ENCODE data around the gene PNMT.

- TF ChIP-seq, protein P1, sequence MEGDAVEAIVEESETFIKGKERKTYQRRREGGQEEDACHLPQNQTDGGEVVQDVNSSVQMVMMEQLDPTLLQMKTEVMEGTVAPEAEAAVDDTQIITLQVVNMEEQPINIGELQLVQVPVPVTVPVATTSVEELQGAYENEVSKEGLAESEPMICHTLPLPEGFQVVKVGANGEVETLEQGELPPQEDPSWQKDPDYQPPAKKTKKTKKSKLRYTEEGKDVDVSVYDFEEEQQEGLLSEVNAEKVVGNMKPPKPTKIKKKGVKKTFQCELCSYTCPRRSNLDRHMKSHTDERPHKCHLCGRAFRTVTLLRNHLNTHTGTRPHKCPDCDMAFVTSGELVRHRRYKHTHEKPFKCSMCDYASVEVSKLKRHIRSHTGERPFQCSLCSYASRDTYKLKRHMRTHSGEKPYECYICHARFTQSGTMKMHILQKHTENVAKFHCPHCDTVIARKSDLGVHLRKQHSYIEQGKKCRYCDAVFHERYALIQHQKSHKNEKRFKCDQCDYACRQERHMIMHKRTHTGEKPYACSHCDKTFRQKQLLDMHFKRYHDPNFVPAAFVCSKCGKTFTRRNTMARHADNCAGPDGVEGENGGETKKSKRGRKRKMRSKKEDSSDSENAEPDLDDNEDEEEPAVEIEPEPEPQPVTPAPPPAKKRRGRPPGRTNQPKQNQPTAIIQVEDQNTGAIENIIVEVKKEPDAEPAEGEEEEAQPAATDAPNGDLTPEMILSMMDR (IDR thresholded peaks at IDR 0.05), result no peak
- no peak for TF ChIP-seq ZFX (IDR thresholded peaks at IDR 0.05; ENCODE audit: borderline replicate concordance)
Observed at GRCh38 chr17:39632153-39632941, 35.9 kb upstream of the PNMT start.

All from 22Rv1 (cell line).